GM19099 (cell line): ENCODE data around the gene MZF1.

Experiments
- POLR2A ChIP-seq: IDR thresholded peaks from 3 replicates; pipeline ENCODE4 v1.6.1; 2011; ENCODE audit warnings: low read depth; ENCODE audit not compliant: insufficient read length; ENCODE audit errors: extremely low read depth

Gene MZF1

DNA sequence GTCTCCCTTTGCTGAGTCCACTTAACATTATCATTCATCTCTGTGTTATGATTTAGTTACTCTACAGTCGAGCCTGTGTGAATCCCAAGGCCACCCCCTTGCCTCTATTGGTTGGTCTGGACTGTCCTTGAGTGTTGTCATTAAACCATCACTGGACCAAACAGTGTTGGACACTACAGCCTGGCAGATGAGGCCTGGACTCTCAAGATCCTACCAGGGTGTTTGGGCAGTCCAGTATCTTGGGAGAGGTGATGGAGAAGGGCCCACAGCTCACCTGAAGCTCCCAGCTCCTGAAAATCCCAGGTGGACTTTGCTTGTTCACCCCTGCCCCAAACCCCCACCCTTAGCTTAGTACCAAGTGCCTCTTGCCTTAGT is 22.0 kb downstream of the MZF1 start:
- peak; percentile 36 for TF ChIP-seq POLR2A

DNA sequence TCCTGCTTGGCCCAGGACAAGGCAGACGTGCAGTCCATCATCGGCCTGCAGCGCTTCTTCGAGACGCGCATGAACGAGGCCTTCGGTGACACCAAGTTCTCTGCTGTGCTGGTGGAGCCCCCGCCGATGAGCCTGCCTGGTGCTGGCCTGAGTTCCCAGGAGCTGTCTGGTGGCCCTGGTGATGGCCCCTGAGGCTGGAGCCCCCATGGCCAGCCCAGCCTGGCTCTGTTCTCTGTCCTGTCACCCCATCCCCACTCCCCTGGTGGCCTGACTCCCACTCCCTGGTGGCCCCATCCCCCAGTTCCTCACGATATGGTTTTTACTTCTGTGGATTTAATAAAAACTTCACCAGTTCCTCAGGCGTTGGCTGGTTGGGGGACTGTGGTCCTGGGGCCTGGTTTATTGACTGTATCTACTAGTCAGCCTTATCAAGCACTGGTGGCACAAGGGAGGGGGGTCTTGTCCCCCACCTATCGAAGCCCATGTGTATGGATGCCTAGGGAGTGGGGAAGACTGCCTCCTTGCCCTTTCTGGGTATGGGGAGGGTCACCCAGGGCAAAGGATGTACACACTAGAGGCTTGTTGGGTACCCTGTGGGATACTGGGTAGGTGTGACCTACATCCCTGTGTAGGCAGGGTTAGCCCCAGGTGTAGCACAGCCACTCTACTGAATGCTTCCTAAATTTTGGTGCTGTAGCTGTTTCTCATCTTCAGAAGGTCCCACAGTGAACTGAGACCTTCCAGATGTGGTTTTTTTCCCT is 22.6 kb downstream of the MZF1 start:
- no peak for TF ChIP-seq POLR2A

- TF ChIP-seq POLR2A: no peak
Observed at GRCh38 chr19:58549664-58550361, 23.3 kb downstream of the MZF1 start.

GRCh38 chr19:58548859-58549663 is 24.1 kb downstream of the MZF1 start:
- TF ChIP-seq POLR2A: no peak

GRCh38 chr19:58547323-58548312 is 25.5 kb downstream of the MZF1 start:
- no peak for TF ChIP-seq POLR2A

- TF ChIP-seq POLR2A: no peak
Observed at GRCh38 chr19:58546019-58546530, 27.1 kb downstream of the MZF1 start.

- no peak for TF ChIP-seq POLR2A
Observed at GRCh38 chr19:58545286-58546018, 27.7 kb downstream of the MZF1 start.

DNA sequence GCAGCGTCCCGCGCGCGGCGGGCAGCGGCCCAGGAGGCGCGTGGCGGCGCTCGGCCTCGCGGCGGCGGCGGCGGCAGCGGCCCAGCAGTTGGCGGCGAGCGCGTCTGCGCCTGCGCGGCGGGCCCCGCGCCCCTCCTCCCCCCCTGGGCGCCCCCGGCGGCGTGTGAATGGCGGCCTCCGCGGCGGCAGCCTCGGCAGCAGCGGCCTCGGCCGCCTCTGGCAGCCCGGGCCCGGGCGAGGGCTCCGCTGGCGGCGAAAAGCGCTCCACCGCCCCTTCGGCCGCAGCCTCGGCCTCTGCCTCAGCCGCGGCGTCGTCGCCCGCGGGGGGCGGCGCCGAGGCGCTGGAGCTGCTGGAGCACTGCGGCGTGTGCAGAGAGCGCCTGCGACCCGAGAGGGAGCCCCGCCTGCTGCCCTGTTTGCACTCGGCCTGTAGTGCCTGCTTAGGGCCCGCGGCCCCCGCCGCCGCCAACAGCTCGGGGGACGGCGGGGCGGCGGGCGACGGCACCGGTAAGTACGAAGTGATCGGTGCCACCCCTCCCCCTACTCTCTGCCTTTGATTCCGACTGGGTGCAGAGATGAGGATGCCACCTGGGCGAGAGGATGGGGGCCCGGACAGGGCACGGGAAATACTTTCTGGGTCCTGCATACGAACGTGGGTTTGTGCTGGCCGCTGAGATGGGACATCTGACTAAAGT is 28.4 kb downstream of the MZF1 start:
- no peak for TF ChIP-seq POLR2A

- peak; percentile 99 for TF ChIP-seq POLR2A
Observed at GRCh38 chr19:58543826-58544590, 29.1 kb downstream of the MZF1 start, which contains the start of gene TRIM28. Gene TRIM28 (plus strand): TSS chr19:58544064. CDS start chr19:58544758, 694 bp downstream.

DNA sequence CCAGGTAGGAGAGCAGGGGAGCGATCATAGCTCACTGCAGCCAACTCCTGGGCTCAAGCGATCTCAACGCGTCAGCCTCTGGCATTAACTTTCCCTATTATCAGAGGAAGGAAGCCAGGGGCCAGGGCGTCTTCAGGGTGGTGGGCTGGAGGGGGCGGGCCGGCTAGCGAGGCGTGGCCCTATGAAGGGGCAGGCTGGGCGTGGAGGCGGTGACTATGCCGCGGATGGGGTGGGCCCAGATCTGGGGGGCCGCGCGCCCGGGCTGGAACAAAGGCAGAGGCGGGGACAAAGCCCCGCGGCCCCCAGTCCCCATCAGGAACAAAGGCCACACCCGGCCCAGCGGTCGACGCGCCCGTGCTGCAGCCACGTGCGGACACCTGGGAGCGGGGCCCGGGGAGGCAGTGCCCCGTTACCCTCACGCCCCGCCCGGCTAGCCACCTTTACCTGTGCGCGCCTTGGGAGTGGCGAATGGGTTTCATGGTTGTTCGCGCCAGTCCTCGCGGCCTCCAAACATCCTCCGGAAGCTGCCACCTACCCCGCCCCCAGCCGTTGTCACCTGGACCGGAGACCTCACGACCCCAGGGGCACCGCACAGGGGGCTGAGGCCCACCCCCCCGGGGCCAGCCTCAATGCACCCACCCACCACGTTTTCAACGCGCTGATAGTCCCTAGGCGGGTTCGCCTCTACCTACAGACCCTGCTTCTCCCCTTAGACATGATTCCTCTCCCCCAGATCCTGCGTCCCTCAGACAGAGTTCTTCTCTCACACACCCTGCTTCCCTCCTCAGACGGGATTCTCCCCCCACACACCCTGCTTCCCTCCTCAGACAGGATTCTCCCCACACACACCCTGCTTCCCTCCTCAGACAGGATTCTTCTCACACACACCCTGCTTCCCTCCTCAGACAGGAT is 34.6 kb downstream of the MZF1 start:
- TF ChIP-seq POLR2A: no peak
